ENCODE measurements around the gene NPW.
A peak's percentile ranks its signal among the peaks of the same experiment; 100 is the strongest.

Gene NPW

DNA sequence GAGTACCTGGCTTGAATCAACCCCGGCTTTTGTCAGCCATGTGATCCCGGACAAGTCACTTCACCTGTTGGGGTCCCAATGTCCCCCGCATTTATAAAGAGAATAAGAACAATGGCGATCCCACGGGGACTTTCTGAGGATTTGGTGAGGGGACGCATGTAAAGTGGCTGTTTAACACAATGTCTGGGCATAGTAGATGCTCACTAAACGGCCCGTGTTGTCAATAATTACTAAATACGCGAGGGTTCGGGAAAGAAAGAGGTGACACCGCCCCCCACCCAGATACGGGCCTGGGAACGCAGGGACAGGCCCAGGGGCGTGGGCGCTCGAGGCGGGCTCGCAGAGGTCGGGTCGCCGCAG lies 28.0 kb upstream of the NPW start:
- POLR2A ChIA-PET, result interaction anchor here (0.6 to 3.3 kb wide), 2 partner anchors 16 to 27 kb away, joined by 3 to 15 read pairs; partner anchors contain the start of gene RPS2

GRCh38 chr16:1991948-1992703 lies 27.5 kb upstream of the NPW start:
- DNase-seq (ENCODE audit: extremely low spot score), result peak; percentile 98
- TF ChIP-seq L3MBTL2 (conservative IDR thresholded peaks at IDR 0.05) (peak; percentile 66), PKNOX1 (IDR thresholded peaks at IDR 0.05) (no peak)
- POLR2A ChIA-PET, result interaction anchor here (1.5 to 3.3 kb wide), 2 partner anchors 16 to 27 kb away, joined by 6 to 15 read pairs; partner anchors contain the start of gene RPS2
- CTCF ChIA-PET, result interaction anchor here (0.9 kb wide), 1 partner anchor 24 kb away, joined by 3 read pairs; no protein-coding TSS in a partner anchor

More for the DNA sequence above, 28.0 kb upstream of the NPW start:
- CTCF ChIA-PET, result no interaction called here
- TF ChIP-seq ARNT (IDR thresholded peaks at IDR 0.05) (no peak), BHLHE40 (IDR thresholded peaks at IDR 0.05; ENCODE audit: borderline replicate concordance) (no peak), LEF1 (IDR thresholded peaks at IDR 0.05; ENCODE audit: borderline replicate concordance) (no peak), SP1 (IDR thresholded peaks at IDR 0.05) (no peak), ELF4 (IDR thresholded peaks at IDR 0.05) (no peak), FOXA1 (IDR thresholded peaks at IDR 0.05) (no peak), TARDBP (IDR thresholded peaks at IDR 0.05) (no peak)
- DNase-seq (ENCODE audit: extremely low spot score), result no peak

GRCh38 chr16:1992704-1993317 lies 26.8 kb upstream of the NPW start:
- POLR2A ChIA-PET, result interaction anchor here (1.5 to 3.3 kb wide), 2 partner anchors 15 to 28 kb away, joined by 6 to 15 read pairs; partner anchors contain the start of gene RPS2
- no peak for DNase-seq (ENCODE audit: extremely low spot score)
- TF ChIP-seq ELF4 (IDR thresholded peaks at IDR 0.05) (no peak), TARDBP (IDR thresholded peaks at IDR 0.05) (no peak), ZNF384 (IDR thresholded peaks at IDR 0.05) (no peak), SP1 (IDR thresholded peaks at IDR 0.05) (no peak), SUZ12 (IDR thresholded peaks at IDR 0.05) (no peak), FOXK2 (IDR thresholded peaks at IDR 0.05) (no peak), FOXA1 (IDR thresholded peaks at IDR 0.05) (no peak), CTBP1 (IDR thresholded peaks at IDR 0.05; ENCODE audit: borderline replicate concordance) (no peak), BHLHE40 (IDR thresholded peaks at IDR 0.05; ENCODE audit: borderline replicate concordance) (no peak), HDGF (IDR thresholded peaks at IDR 0.05; ENCODE audit: borderline replicate concordance) (no peak), PKNOX1 (IDR thresholded peaks at IDR 0.05) (no peak), FOXM1 (IDR thresholded peaks at IDR 0.05; ENCODE audit: borderline replicate concordance) (no peak), ARNT (IDR thresholded peaks at IDR 0.05) (no peak), NFRKB (IDR thresholded peaks at IDR 0.05) (no peak), L3MBTL2 (conservative IDR thresholded peaks at IDR 0.05) (no peak)
- CTCF ChIA-PET, result interaction anchor here (0.9 to 3.6 kb wide), 2 partner anchors 11 to 24 kb away, joined by 3 to 13 read pairs; no protein-coding TSS in a partner anchor

GRCh38 chr16:1993731-1994131 lies 25.9 kb upstream of the NPW start:
- no peak for DNase-seq (ENCODE audit: extremely low spot score)
- no peak for TF ChIP-seq ELF4 (IDR thresholded peaks at IDR 0.05)
- TF ChIP-seq FOXM1 (IDR thresholded peaks at IDR 0.05; ENCODE audit: borderline replicate concordance), result no peak
- TF ChIP-seq BHLHE40 (IDR thresholded peaks at IDR 0.05; ENCODE audit: borderline replicate concordance), result no peak
- TF ChIP-seq L3MBTL2 (conservative IDR thresholded peaks at IDR 0.05), result no peak
- no peak for TF ChIP-seq ARNT (IDR thresholded peaks at IDR 0.05)
- TF ChIP-seq FOXA1 (IDR thresholded peaks at IDR 0.05), result no peak
- TF ChIP-seq SP1 (IDR thresholded peaks at IDR 0.05), result no peak
- TF ChIP-seq TARDBP (IDR thresholded peaks at IDR 0.05), result no peak
- no peak for TF ChIP-seq SUZ12 (IDR thresholded peaks at IDR 0.05)
- TF ChIP-seq NFRKB (IDR thresholded peaks at IDR 0.05), result no peak
- no peak for TF ChIP-seq HDGF (IDR thresholded peaks at IDR 0.05; ENCODE audit: borderline replicate concordance)
- POLR2A ChIA-PET, result interaction anchor here (1.0 kb wide), 2 partner anchors 8 to 10 kb away, joined by 3 read pairs; no protein-coding TSS in a partner anchor
- CTCF ChIA-PET, result interaction anchor here (0.6 to 3.6 kb wide), 4 partner anchors 10 to 128 kb away, joined by 3 to 13 read pairs (median 5); no protein-coding TSS in a partner anchor

- CTCF ChIA-PET, result interaction anchor here (0.8 kb wide), 1 partner anchor 19 kb away, joined by 4 read pairs; no protein-coding TSS in a partner anchor
- DNase-seq (ENCODE audit: extremely low spot score), result no peak
- POLR2A ChIA-PET, result interaction anchor here (0.8 to 2.5 kb wide), 3 partner anchors 9 to 33 kb away, joined by 3 to 8 read pairs (median 3); partner anchors contain the start of gene RPS2
- TF ChIP-seq SUZ12 (IDR thresholded peaks at IDR 0.05), result no peak
- no peak for TF ChIP-seq CTBP1 (IDR thresholded peaks at IDR 0.05; ENCODE audit: borderline replicate concordance)
- no peak for TF ChIP-seq NFRKB (IDR thresholded peaks at IDR 0.05)
- TF ChIP-seq TARDBP (IDR thresholded peaks at IDR 0.05), result no peak
- no peak for TF ChIP-seq L3MBTL2 (conservative IDR thresholded peaks at IDR 0.05)
- no peak for TF ChIP-seq ZNF384 (IDR thresholded peaks at IDR 0.05)
- TF ChIP-seq LEF1 (IDR thresholded peaks at IDR 0.05; ENCODE audit: borderline replicate concordance), result no peak
- TF ChIP-seq ARNT (IDR thresholded peaks at IDR 0.05), result no peak
- TF ChIP-seq BHLHE40 (IDR thresholded peaks at IDR 0.05; ENCODE audit: borderline replicate concordance), result no peak
- TF ChIP-seq SP1 (IDR thresholded peaks at IDR 0.05), result no peak
- no peak for TF ChIP-seq HDGF (IDR thresholded peaks at IDR 0.05; ENCODE audit: borderline replicate concordance)
- no peak for TF ChIP-seq ELF4 (IDR thresholded peaks at IDR 0.05)
- no peak for TF ChIP-seq FOXA1 (IDR thresholded peaks at IDR 0.05)
Observed at GRCh38 chr16:1997494-1998359, 21.9 kb upstream of the NPW start.

Data from HEK293T (cell line).